K562 treated with DMSO at 1 percent for 4 hours (cell line): ENCODE measurements around the gene MALSU1. TPM values are rescaled to one million over a fixed set of nuclear protein-coding genes. Genes with fewer than 3 reads are reported as not detected.

ENCODE experiments used
- total RNA-seq: library from RNA; unstranded; fragments of 300-600 nt; gene quantifications from 2 replicates; pipeline ENCODE4 v1.2.3, GENCODE V29; 2022; ENCODE audit not compliant: insufficient read depth

MALSU1 gene
- 81.9 and 84.7 TPM in 2 replicates for total RNA-seq

DNA sequence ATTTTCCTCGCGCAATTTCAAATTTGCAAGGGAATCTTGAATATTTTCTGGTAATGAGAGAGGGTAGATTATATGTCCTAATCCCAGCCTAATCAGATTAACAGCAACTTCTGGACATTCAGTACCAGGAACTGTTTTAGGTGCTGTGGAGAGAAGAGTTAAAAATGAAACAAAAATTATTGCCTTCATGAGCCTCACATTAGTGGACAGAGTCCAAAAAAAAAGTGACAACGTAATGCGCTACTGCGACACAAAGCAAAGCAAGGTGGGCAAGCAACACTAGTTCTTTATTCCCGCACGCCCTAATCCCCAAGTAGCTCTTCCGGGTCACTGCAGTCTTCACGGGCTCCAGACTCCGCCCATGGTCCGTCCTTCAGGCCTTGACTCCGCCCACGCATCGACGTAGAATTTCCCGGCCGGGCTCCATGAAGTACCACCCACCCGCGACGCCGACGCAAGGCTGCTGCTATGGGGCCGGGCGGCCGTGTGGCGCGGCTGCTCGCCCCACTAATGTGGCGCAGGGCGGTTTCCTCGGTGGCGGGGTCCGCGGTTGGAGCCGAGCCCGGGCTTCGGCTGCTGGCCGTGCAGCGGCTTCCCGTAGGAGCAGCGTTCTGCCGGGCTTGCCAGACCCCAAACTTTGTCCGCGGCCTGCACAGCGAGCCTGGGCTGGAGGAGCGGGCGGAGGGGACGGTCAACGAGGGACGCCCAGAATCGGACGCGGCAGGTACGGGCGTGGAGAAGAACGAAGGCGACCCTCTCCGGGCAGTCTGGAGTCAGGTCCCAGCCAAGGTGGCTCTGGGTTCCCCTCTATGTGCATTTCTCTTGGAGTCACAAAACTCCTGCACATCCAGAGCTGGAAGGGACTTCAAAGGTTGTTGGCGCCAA lies at the start of gene MALSU1:
Gene MALSU1, plus strand, starts transcription at position 455 of the 885 bp plus-strand sequence. Its CDS starts 14 bp downstream, at position 469.

Other genes with a start within 250 kb of the MALSU1 start
- gene KLHL7, start 193.6 kb upstream of the MALSU1 start, total RNA-seq, result 23.3 and 25.5 TPM in 2 replicates
- gene NUP42, start 117.3 kb upstream of the MALSU1 start, total RNA-seq, result 44.2 and 48.9 TPM in 2 replicates
- 0.80 and 2.7 TPM in 2 replicates for gene GPNMB, start 52.6 kb upstream of the MALSU1 start, total RNA-seq
- gene IGF2BP3, start 171.2 kb downstream of the MALSU1 start, total RNA-seq, result 23.3 and 24.5 TPM in 2 replicates
- 15.6 and 24.7 TPM in 2 replicates for gene TRA2A, start 232.6 kb downstream of the MALSU1 start, total RNA-seq